HG02610 (cell line): ENCODE measurements around the gene MTERF1.
"Not testable (repeated sequence)": the region's sequence is repeated elsewhere in the genome, so short reads cannot be mapped to it uniquely, and the experiment has no call there.

Experiments used
- ATAC-seq: cut with Tn5 transposase; IDR thresholded peaks from one replicate; pipeline ENCODE4 v1.9.1; 2021; ENCODE audit warnings: mild to moderate bottlenecking, moderate library complexity; ENCODE audit not compliant: unreplicated experiment

MTERF1 gene

GRCh38 chr7:91880413-91881241 lies at the start of gene MTERF1:
Gene MTERF1 (minus strand): TSS chr7:91880702. CDS start chr7:91880083, 619 bp downstream.
- peak; percentile 98 for ATAC-seq

GRCh38 chr7:91929463-91929862 lies 49.0 kb upstream of the MTERF1 start:
- ATAC-seq: peak; percentile 73

- no peak for ATAC-seq
Measured at GRCh38 chr7:91927912-91928311, 47.4 kb upstream of the MTERF1 start.

GRCh38 chr7:91922857-91923256 lies 42.4 kb upstream of the MTERF1 start:
- no peak for ATAC-seq

- no peak for ATAC-seq
Measured at GRCh38 chr7:91918356-91918755, 37.9 kb upstream of the MTERF1 start.

GRCh38 chr7:91916051-91916440 lies 35.5 kb upstream of the MTERF1 start:
- no peak for ATAC-seq

GRCh38 chr7:91915401-91916050 lies 35.0 kb upstream of the MTERF1 start:
- ATAC-seq: no peak

- ATAC-seq: no peak
Measured at GRCh38 chr7:91913612-91914011, 33.1 kb upstream of the MTERF1 start.

GRCh38 chr7:91912494-91912893 lies 32.0 kb upstream of the MTERF1 start:
- no peak for ATAC-seq

- ATAC-seq: no peak
Measured at GRCh38 chr7:91911121-91911520, 30.6 kb upstream of the MTERF1 start.

- ATAC-seq: no peak
Measured at GRCh38 chr7:91910171-91910570, 29.7 kb upstream of the MTERF1 start.

- no peak for ATAC-seq
Measured at GRCh38 chr7:91899563-91899962, 19.1 kb upstream of the MTERF1 start.

- no peak for ATAC-seq
Measured at GRCh38 chr7:91898240-91898992, 17.9 kb upstream of the MTERF1 start.

- ATAC-seq: no peak
Measured at GRCh38 chr7:91894781-91895480, 14.4 kb upstream of the MTERF1 start.

- ATAC-seq: not testable (repeated sequence)
Measured at GRCh38 chr7:91893699-91894098, 13.2 kb upstream of the MTERF1 start.

- no peak for ATAC-seq
Measured at GRCh38 chr7:91892821-91893340, 12.4 kb upstream of the MTERF1 start.

- no peak for ATAC-seq
Measured at GRCh38 chr7:91892099-91892705, 11.7 kb upstream of the MTERF1 start.

GRCh38 chr7:91888271-91889175 lies 8.0 kb upstream of the MTERF1 start:
- ATAC-seq: not testable (repeated sequence)
